Sigmoid colon (tissue), 7 donors: Measurements from ENCODE around the gene YARS1. TPM values are rescaled to one million over a fixed set of nuclear protein-coding genes. Genes with fewer than 3 reads are reported as not detected.

ENCODE experiments used
- DNase-seq: peaks from one replicate; pipeline ENCODE4 v3.0.0-alpha.2; 2019
- H3K27ac ChIP-seq, 4 donors: fragments of 200-600 bp; sonication (generic); one replicate each; pipeline ENCODE4 v1.5.1; 2016 to 2019; ENCODE audit warnings: mild to moderate bottlenecking in 1 of 4
- H3K27me3 ChIP-seq, 3 donors: fragments of 200-600 bp; sonication (generic); one replicate each; pipeline ENCODE4 v1.5.1; 2019; ENCODE audit warnings: mild to moderate bottlenecking in 1 of 3
- H3K36me3 ChIP-seq, 4 donors: fragments of 200-600 bp; sonication (generic); one replicate each; pipeline ENCODE4 v1.5.1; 2016 to 2019
- H3K4me1 ChIP-seq, 4 donors: fragments of 200-600 bp; sonication (generic); one replicate each; pipeline ENCODE4 v1.5.1; 2017 to 2019
- H3K4me3 ChIP-seq, 4 donors: fragments of 200-600 bp; sonication (generic); one replicate each; pipeline ENCODE4 v1.5.1; 2017 to 2019; ENCODE audit warnings: mild to moderate bottlenecking in 2 of 4, moderate library complexity in 1 of 4
- H3K9me3 ChIP-seq, 4 donors: fragments of 200-600 bp in 3 of 4; sonication (generic) in 3 of 4; one replicate each; pipeline versions ENCODE4 v1.5.1 to v1.6.1; 2013 to 2019
- CTCF ChIP-seq, 4 experiments: fragments of 450-650 bp in 3 of 4; fragments of 200-600 bp in 1 of 4; IDR thresholded peaks; one replicate each; pipeline ENCODE4 v1.5.1; 2016 to 2019; ENCODE audit warnings: antibody characterized with exemption in 4 of 4, mild to moderate bottlenecking in 3 of 4, moderate library complexity in 2 of 4
- EP300 ChIP-seq, 4 donors: sonication (generic); formaldehyde crosslinking; IDR thresholded peaks; one replicate each; pipeline ENCODE4 v1.6.1; 2017; ENCODE audit warnings: antibody characterized with exemption in 4 of 4
- POLR2A ChIP-seq, 2 donors: fragments of 450-650 bp; IDR thresholded peaks; one replicate each; pipeline ENCODE4 v1.6.1; 2016; ENCODE audit warnings: antibody characterized with exemption in 2 of 2, mild to moderate bottlenecking in 2 of 2, moderate library complexity in 2 of 2
- POLR2AphosphoS5 ChIP-seq, 4 donors: sonication (generic); formaldehyde crosslinking; IDR thresholded peaks; one replicate each; pipeline ENCODE4 v1.6.1; 2017; ENCODE audit warnings: antibody characterized with exemption in 4 of 4
- WGBS, 2 donors: extraction: QIAGEN DNeasy Blood & Tissue Kit; methylation state at CpG; one replicate each; pipeline ENCODE4 v1.1.7; 2013; 5-methylcytosine and 5-hydroxymethylcytosine counted together
- intact Hi-C: fragments of 100-400 bp; cut with DNase I; formaldehyde crosslinking; loops from one replicate; pipeline ENCODE4 v1.15.1; 2023
- polyA plus RNA-seq, 3 donors: library from polyadenylated mRNA; stranded (reverse); fragments of 200-250 nt; gene quantifications; one replicate each; pipeline ENCODE4 v1.2.3, GENCODE V29; 2013
- total RNA-seq, 4 donors: library from RNA; depleted of rRNA; stranded (reverse); fragments of >200 nt; gene quantifications; one replicate each; pipeline ENCODE4 v1.1.0, GENCODE V29; 2016
- donor health status: healthy with polysubstance abuse.
- donor health status: Bipolar disorder and iron deficiency.
- donor health status: healthy.

YARS1 gene
- total and polyA plus RNA-seq, 7 donors, result 28.7 to 65.2 (median 33.6) TPM

GRCh38 chr1:32749332-32749731, 67.8 kb downstream of the YARS1 start:
- Histone ChIP-seq H3K36me3 (no peaks in the 10 kb centered on the region), H3K9me3 (no peaks in the 10 kb centered on the region), H3K4me1 (peaks cover 0 to 15% (median 12%) of the 10 kb centered on the region in 4 donors), H3K4me3 (no peak overlapping the region), H3K27me3 (no peaks in the 10 kb centered on the region), H3K27ac (no peak overlapping the region)
- 84 to 86% methylated on average over 4 of the region's 4 CpGs for WGBS, 2 donors
- no peak for DNase-seq
- TF ChIP-seq EP300 (IDR thresholded peaks at IDR 0.05) (no peak), POLR2A (IDR thresholded peaks at IDR 0.05) (no peak)
- intact Hi-C loops, result no loop called here

GRCh38 chr1:32748926-32749325, 68.2 kb downstream of the YARS1 start:
- 84 to 89% methylated on average over 8 of the region's 8 CpGs for WGBS, 2 donors
- Histone ChIP-seq H3K36me3 (no peaks in the 10 kb centered on the region), H3K4me1 (peaks cover 0 to 11% (median 8%) of the 10 kb centered on the region in 4 donors), H3K4me3 (no peak overlapping the region), H3K9me3 (no peaks in the 10 kb centered on the region), H3K27me3 (no peaks in the 10 kb centered on the region), H3K27ac (no peak overlapping the region)
- intact Hi-C loops, result no loop called here
- DNase-seq, result no peak
- no peak for TF ChIP-seq EP300 (IDR thresholded peaks at IDR 0.05)
- TF ChIP-seq POLR2AphosphoS5 (IDR thresholded peaks at IDR 0.05), result no peak
- no peak for TF ChIP-seq POLR2A (IDR thresholded peaks at IDR 0.05)
- TF ChIP-seq CTCF (IDR thresholded peaks at IDR 0.05), result no peak

- peaks cover 0 to 9% (median 6%) of the 10 kb centered on the region in 4 donors for H3K4me1 ChIP-seq
- H3K27me3 ChIP-seq, result no peaks in the 10 kb centered on the region
- intact Hi-C loops, result no loop called here
- H3K9me3 ChIP-seq, result no peaks in the 10 kb centered on the region
- TF ChIP-seq EP300 (IDR thresholded peaks at IDR 0.05) (no peak), POLR2A (IDR thresholded peaks at IDR 0.05) (no peak), CTCF (IDR thresholded peaks at IDR 0.05) (no peak), POLR2AphosphoS5 (IDR thresholded peaks at IDR 0.05) (no peak)
- H3K36me3 ChIP-seq, result no peaks in the 10 kb centered on the region
- no peak overlapping the region for H3K4me3 ChIP-seq
- H3K27ac ChIP-seq, result no peak overlapping the region
- 90 to 93% methylated on average over 4 of the region's 4 CpGs for WGBS, 2 donors
- DNase-seq, result no peak
Measured at GRCh38 chr1:32748348-32748747, 68.8 kb downstream of the YARS1 start.

GRCh38 chr1:32746130-32746529, 71.0 kb downstream of the YARS1 start:
- Histone ChIP-seq H3K36me3 (no peaks in the 10 kb centered on the region), H3K27ac (no peak overlapping the region), H3K9me3 (no peaks in the 10 kb centered on the region), H3K27me3 (no peaks in the 10 kb centered on the region), H3K4me3 (no peak overlapping the region), H3K4me1 (peaks cover 0 to 22% (median 18%) of the 10 kb centered on the region in 4 donors)
- intact Hi-C loops, result no loop called here
- TF ChIP-seq CTCF (IDR thresholded peaks at IDR 0.05), result no peak
- no peak for TF ChIP-seq EP300 (IDR thresholded peaks at IDR 0.05)
- TF ChIP-seq POLR2AphosphoS5 (IDR thresholded peaks at IDR 0.05), result no peak
- TF ChIP-seq POLR2A (IDR thresholded peaks at IDR 0.05), result no peak
- 66 to 92% methylated on average over 9 of the region's 9 CpGs for WGBS, 2 donors
- DNase-seq, result no peak

GRCh38 chr1:32744071-32744425, 73.1 kb downstream of the YARS1 start:
- Histone ChIP-seq H3K4me1 (peaks cover 0 to 29% (median 22%) of the 10 kb centered on the region in 4 donors), H3K36me3 (no peaks in the 10 kb centered on the region), H3K9me3 (no peaks in the 10 kb centered on the region), H3K27ac (peak overlapping the region in 1 of 4 donors; percentile 95), H3K27me3 (no peaks in the 10 kb centered on the region), H3K4me3 (no peak overlapping the region)
- intact Hi-C loops, result no loop called here
- DNase-seq, result no peak
- no peak for TF ChIP-seq POLR2A (IDR thresholded peaks at IDR 0.05)
- TF ChIP-seq EP300 (IDR thresholded peaks at IDR 0.05), result no peak
- no peak for TF ChIP-seq CTCF (IDR thresholded peaks at IDR 0.05)
- no peak for TF ChIP-seq POLR2AphosphoS5 (IDR thresholded peaks at IDR 0.05)
